GM12878 (cell line): ENCODE data around the gene SSBP1. TPM values are rescaled to one million over a fixed set of nuclear protein-coding genes. Genes with fewer than 3 reads are reported as not detected.
A peak's percentile ranks its signal among the peaks of the same experiment; 100 is the strongest.

Source experiments
- ATAC-seq: fragments of 200-7000 bp; cut with Tn5 transposase; 3 replicates; pipeline ENCODE4 v1.9.1; 2020; ENCODE audit warnings: mild to moderate bottlenecking, moderate library complexity
- BruUV-seq: library from RNA; stranded (reverse); fragments of 400-500 nt; replicated peaks from 2 replicates; lab custom pipeline; 2021; lab: Mats Ljungman, UMichigan
- CTCF ChIA-PET: fragments of 300-600 bp; sonication (Branson Sonifier 250); formaldehyde crosslinking; extraction: SDS; loops from one replicate; lab custom pipeline; 2021; ENCODE audit warnings: inconsistent platforms; lab: Yijun Ruan, JAX
- POLR2A ChIA-PET: fragments of 350-600 bp; formaldehyde crosslinking; extraction: SDS; loops from one replicate; lab custom pipeline; 2021; ENCODE audit warnings: inconsistent platforms; lab: Charles Lee
- RAD21 ChIA-PET: fragments of 300-600 bp; sonication (Branson Sonifier 250); formaldehyde crosslinking; loops from one replicate; lab custom pipeline; 2023; ENCODE audit warnings: antibody characterized with exemption; ENCODE audit not compliant: unreplicated experiment; lab: Charles Lee
- SMC1A ChIA-PET: fragments of 300-600 bp; sonication (Branson Sonifier 250); formaldehyde crosslinking; loops from one replicate; lab custom pipeline; 2023; ENCODE audit not compliant: unreplicated experiment, uncharacterized antibody; lab: Charles Lee
- DNase-seq: peaks from one replicate; pipeline ENCODE4 v3.0.0-alpha.2; 2011; ENCODE audit warnings: low read depth, low spot score
- FAIRE-seq: peaks from 3 replicates; lab custom pipeline; 2011; peaks lifted over from hg19 to GRCh38; lab: Jason Lieb, UNC
- H2AFZ ChIP-seq: 2 replicates; pipeline ENCODE4 v1.6.0; 2011; ENCODE audit warnings: low read depth, low read length, control low read depth; ENCODE audit not compliant: control insufficient read depth
- H3K27ac ChIP-seq: 2 replicates; pipeline ENCODE4 v1.5.1; 2011; ENCODE audit warnings: control low read depth; ENCODE audit not compliant: control insufficient read depth, insufficient read depth
- H3K27me3 ChIP-seq, 2 experiments: replicated peaks in 1 of 2; 2 replicates each; pipeline versions ENCODE4 v1.6.0 to v1.6.1; 2011; ENCODE audit warnings: low read length in 1 of 2; ENCODE audit not compliant: control insufficient read depth in 2 of 2, insufficient read depth in 2 of 2
- H3K36me3 ChIP-seq, 2 experiments: 2 replicates each; pipeline ENCODE4 v1.5.1; 2011; ENCODE audit warnings: low read length in 1 of 2; ENCODE audit not compliant: control insufficient read depth in 2 of 2, insufficient read depth in 2 of 2
- H3K4me1 ChIP-seq: 2 replicates; pipeline ENCODE4 v1.6.1; 2011; ENCODE audit warnings: mild to moderate bottlenecking, low read length, moderate library complexity, mixed read lengths; ENCODE audit not compliant: control insufficient read depth, insufficient read depth
- H3K4me2 ChIP-seq: 2 replicates; pipeline ENCODE4 v1.6.0; 2011; ENCODE audit warnings: control low read depth; ENCODE audit not compliant: control insufficient read depth, insufficient read depth
- H3K4me3 ChIP-seq: fragments of 200-600 bp; sonication (generic); 2 replicates; pipeline ENCODE4 v1.5.1; 2016
- H3K79me2 ChIP-seq: 2 replicates; pipeline ENCODE4 v1.6.0; 2011; ENCODE audit warnings: low read length; ENCODE audit not compliant: control insufficient read depth, insufficient read depth
- H3K9ac ChIP-seq: 2 replicates; pipeline ENCODE4 v1.8.0; 2011; ENCODE audit warnings: low read length, control low read depth, mixed read lengths; ENCODE audit not compliant: control insufficient read depth, insufficient read depth
- H3K9me3 ChIP-seq: replicated peaks from 3 replicates; pipeline ENCODE4 v1.5.1; 2011; ENCODE audit warnings: mild to moderate bottlenecking, low read length; ENCODE audit not compliant: control insufficient read depth, insufficient read depth
- H4K20me1 ChIP-seq: 2 replicates; pipeline ENCODE4 v1.6.0; 2011; ENCODE audit not compliant: control insufficient read depth, insufficient read depth
- E4F1 ChIP-seq: fragments of 450-650 bp; IDR thresholded peaks from 2 replicates; pipeline ENCODE4 v1.6.1; 2018; ENCODE audit warnings: borderline replicate concordance, mild to moderate bottlenecking; ENCODE audit not compliant: partially characterized antibody
- HDGF ChIP-seq: fragments of 450-650 bp; IDR thresholded peaks from 2 replicates; pipeline ENCODE4 v1.6.1; 2016; ENCODE audit warnings: antibody characterized with exemption
- PRDM15 ChIP-seq: fragments of 450-650 bp; formaldehyde crosslinking; IDR thresholded peaks from 2 replicates; pipeline ENCODE4 v1.4.0; 2020; ENCODE audit warnings: mild to moderate bottlenecking, moderate library complexity
- ZBED1 ChIP-seq: IDR thresholded peaks from 2 replicates; pipeline ENCODE4 v1.6.1; 2016; ENCODE audit warnings: borderline replicate concordance
- ZSCAN29 ChIP-seq: fragments of 450-650 bp; IDR thresholded peaks from 2 replicates; pipeline ENCODE4 v1.6.1; 2017; ENCODE audit warnings: mild to moderate bottlenecking, moderate library complexity
- WGBS: methylation state at CpG from one replicate; pipeline ENCODE4 v1.1.6; 2016; ENCODE audit warnings: low lambda C conversion rate; ENCODE audit not compliant: insufficient replicate concordance, insufficient coverage; ENCODE audit errors: missing lambda C conversion rate; 5-methylcytosine and 5-hydroxymethylcytosine counted together
- in situ Hi-C: fragments of 300-500 bp; cut with MboI; formaldehyde crosslinking; loops from 9 replicates; pipeline ENCODE4 v1.14.3; 2018; ENCODE audit warnings: mixed read lengths
- intact Hi-C: fragments of 100-400 bp; cut with micrococcal nuclease; formaldehyde crosslinking; loops from one replicate; pipeline ENCODE4 v1.14.2; 2022; ENCODE audit not compliant: unreplicated experiment
- polyA plus RNA-seq, 11 experiments: library from polyadenylated mRNA; depleted of rRNA in 4 of 11; unstranded in 6 of 11; stranded (reverse) in 5 of 11; fragments of >200 nt; fragmentation: Nextera tagmentation in 4 of 11; fragmentation: Illumina TruSeq in 1 of 11; extraction: Ambion mirVana in 4 of 11; extraction: Trizol in 1 of 11; gene quantifications; 1 replicate in 1 of 11; 2 replicates in 10 of 11; pipeline versions ENCODE4 v1.2.1 to v1.2.3, GENCODE V29; 2011 to 2016; ENCODE audit warnings: inconsistent platforms in 2 of 11, missing spikeins in 2 of 11, low read depth in 1 of 11
- total RNA-seq, 4 experiments: library from RNA; depleted of rRNA in 3 of 4; stranded (reverse); fragments of >200 nt in 3 of 4; fragmentation: Illumina TruSeq in 1 of 4; extraction: Trizol in 1 of 4; gene quantifications; 2 replicates each; pipeline versions ENCODE4 v1.2.1 to v1.2.3, GENCODE V29; 2013 to 2021

The SSBP1 gene
- total and polyA plus RNA-seq, 10 of the 15 experiments (the other 5 are each of a cell fraction or from before 2014, with no cell fraction given) = 191 to 998 (median 418) TPM

DNA sequence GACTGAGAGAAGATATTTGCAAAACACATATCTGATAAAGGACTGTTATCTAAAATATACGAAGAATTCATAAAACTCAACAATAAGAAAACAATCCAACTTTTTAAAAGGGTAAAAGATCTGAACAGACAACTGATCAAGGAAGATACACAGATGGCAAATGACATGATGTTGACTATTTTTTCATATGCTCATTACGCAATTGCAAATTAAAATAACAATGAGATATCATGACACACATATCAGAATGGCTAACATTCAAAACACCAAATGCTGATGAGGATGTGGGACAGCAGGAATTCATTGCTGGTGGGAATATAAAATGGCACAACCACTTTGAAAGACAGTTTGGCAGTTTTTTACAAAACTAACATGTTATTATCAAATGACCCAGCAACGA is 45.1 kb upstream of the SSBP1 start:
- FAIRE-seq = peak; percentile 7

More for the DNA sequence above, 45.1 kb upstream of the SSBP1 start:
- Histone ChIP-seq H3K9ac (no peak overlapping the region), H2AFZ (no peak overlapping the region), H3K27me3 (no peaks in the 10 kb centered on the region), H3K36me3 (no peaks in the 10 kb centered on the region), H3K4me3 (no peak overlapping the region), H3K9me3 (no peaks in the 10 kb centered on the region), H4K20me1 (no peaks in the 10 kb centered on the region), H3K27ac (no peak overlapping the region), H3K4me1 (no peaks in the 10 kb centered on the region), H3K79me2 (peaks cover 18% of the 10 kb centered on the region), H3K4me2 (no peak overlapping the region)
- WGBS = 95% methylated on average over 3 of the region's 3 CpGs
- in situ Hi-C loops = no loop called here
- ChIA-PET POLR2A (interaction anchor here (1.1 kb wide), 1 partner anchor 10 kb away, joined by 5 read pairs; no protein-coding TSS in a partner anchor), RAD21 (no interaction called here), CTCF (interaction anchor here (0.9 to 1.9 kb wide), 4 partner anchors 9 to 43 kb away, joined by 3 to 6 read pairs (median 4); no protein-coding TSS in a partner anchor), SMC1A (interaction anchor here (0.6 to 1.3 kb wide), 3 partner anchors 9 to 39 kb away, joined by 3 to 4 read pairs (median 3); no protein-coding TSS in a partner anchor)
- TF ChIP-seq PRDM15 (CRISPR knock-in tag) (no peak), HDGF (no peak), E4F1 (no peak), ZSCAN29 (no peak), ZBED1 (no peak)
- no TSS peak for BruUV-seq
- DNase-seq = no peak
- intact Hi-C loops = no loop called here
- no peak for ATAC-seq
